ENCODE results near the gene PTPRR. TPM values are rescaled to one million over a fixed set of nuclear protein-coding genes. Genes with fewer than 3 reads are reported as not detected.

Gene PTPRR
- total RNA-seq, 1 donor from 2014 or later, result 1.4 TPM

DNA sequence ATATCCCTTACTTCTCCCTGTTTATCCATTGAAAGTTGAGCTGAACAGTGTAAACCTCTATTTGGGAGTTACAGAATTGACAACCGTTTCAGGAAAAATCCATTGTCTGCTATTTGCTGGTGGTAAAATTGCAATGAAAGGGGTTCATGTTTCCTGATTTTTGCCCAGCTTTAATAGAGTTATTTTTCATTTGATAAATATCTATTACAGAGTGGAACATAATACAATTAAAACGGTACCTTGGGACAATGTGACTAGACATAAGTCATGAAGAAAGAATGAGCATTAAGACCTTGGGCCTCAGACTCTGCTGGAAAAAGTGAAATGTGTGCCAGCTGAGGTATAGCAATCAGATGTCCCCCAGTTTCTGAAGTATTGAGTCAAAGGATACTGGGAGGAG is 13.1 kb downstream of the PTPRR start:
- Mint-ChIP-seq H3K9me3 (ENCODE audit: unreplicated experiment) (no peaks in the 10 kb centered on the region), H3K27ac (ENCODE audit: unreplicated experiment) (no peak overlapping the region), H3K4me3 (ENCODE audit: unreplicated experiment) (no peak overlapping the region), H3K4me1 (ENCODE audit: low read depth, unreplicated experiment) (no peaks in the 10 kb centered on the region), H3K27me3 (ENCODE audit: low read depth, unreplicated experiment) (peaks cover 5% of the 10 kb centered on the region), H3K36me3 (ENCODE audit: low read depth, unreplicated experiment) (no peaks in the 10 kb centered on the region)
- Histone ChIP-seq H3K9me3 (ENCODE audit: insufficient read depth, low read depth, low read length) (no peaks in the 10 kb centered on the region), H3K27me3 (ENCODE audit: insufficient read depth, low read length) (no peaks in the 10 kb centered on the region), H3K79me2 (ENCODE audit: insufficient read depth, low read length) (no peaks in the 10 kb centered on the region), H3K4me3 (ENCODE audit: insufficient read depth, low read depth, low read length) (no peak overlapping the region), H2AFZ (ENCODE audit: low read depth, low read length) (no peak overlapping the region), H3K9ac (ENCODE audit: low read length) (no peak overlapping the region), H3K36me3 (ENCODE audit: insufficient read depth, low read length) (no peaks in the 10 kb centered on the region), H4K20me1 (ENCODE audit: insufficient read depth, low read length) (no peaks in the 10 kb centered on the region), H3K27ac (ENCODE audit: low read depth, low read length) (no peak overlapping the region), H3K4me2 (ENCODE audit: low read length) (no peak overlapping the region), H3K4me1 (ENCODE audit: insufficient read depth, low read length) (no peaks in the 10 kb centered on the region)
- no peak for TF ChIP-seq EZH2 (IDR thresholded peaks at IDR 0.05; ENCODE audit: insufficient read depth, low read length)
- TF ChIP-seq, protein P1, sequence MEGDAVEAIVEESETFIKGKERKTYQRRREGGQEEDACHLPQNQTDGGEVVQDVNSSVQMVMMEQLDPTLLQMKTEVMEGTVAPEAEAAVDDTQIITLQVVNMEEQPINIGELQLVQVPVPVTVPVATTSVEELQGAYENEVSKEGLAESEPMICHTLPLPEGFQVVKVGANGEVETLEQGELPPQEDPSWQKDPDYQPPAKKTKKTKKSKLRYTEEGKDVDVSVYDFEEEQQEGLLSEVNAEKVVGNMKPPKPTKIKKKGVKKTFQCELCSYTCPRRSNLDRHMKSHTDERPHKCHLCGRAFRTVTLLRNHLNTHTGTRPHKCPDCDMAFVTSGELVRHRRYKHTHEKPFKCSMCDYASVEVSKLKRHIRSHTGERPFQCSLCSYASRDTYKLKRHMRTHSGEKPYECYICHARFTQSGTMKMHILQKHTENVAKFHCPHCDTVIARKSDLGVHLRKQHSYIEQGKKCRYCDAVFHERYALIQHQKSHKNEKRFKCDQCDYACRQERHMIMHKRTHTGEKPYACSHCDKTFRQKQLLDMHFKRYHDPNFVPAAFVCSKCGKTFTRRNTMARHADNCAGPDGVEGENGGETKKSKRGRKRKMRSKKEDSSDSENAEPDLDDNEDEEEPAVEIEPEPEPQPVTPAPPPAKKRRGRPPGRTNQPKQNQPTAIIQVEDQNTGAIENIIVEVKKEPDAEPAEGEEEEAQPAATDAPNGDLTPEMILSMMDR (IDR thresholded peaks at IDR 0.05; ENCODE audit: insufficient read depth, low read depth, low read length), result no peak
- no peak for DNase-seq (ENCODE audit: low read depth)
- FAIRE-seq, result no peak

DNA sequence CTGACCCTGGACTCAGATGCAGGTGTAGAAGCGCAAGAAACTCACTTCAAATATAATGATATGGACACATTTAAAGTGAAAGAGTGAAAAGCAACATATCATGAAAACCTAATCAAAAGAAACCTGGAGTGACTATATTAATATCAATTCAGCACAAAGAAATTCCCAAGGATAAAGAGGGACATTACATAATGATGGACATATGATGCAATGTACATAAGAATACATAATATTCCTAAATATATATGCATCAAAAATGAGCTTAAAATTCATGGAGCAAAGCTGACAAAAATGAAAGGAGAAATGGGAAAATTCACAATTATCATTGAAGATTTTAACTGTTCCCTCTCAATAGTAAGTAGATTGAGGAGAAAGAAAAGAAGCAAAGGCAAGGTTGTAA is 24.6 kb downstream of the PTPRR start:
- Histone ChIP-seq H3K36me3 (ENCODE audit: insufficient read depth, low read length) (no peaks in the 10 kb centered on the region), H3K4me2 (ENCODE audit: low read length) (no peak overlapping the region), H3K9me3 (ENCODE audit: insufficient read depth, low read depth, low read length) (no peaks in the 10 kb centered on the region), H3K27me3 (ENCODE audit: insufficient read depth, low read length) (no peaks in the 10 kb centered on the region), H3K79me2 (ENCODE audit: insufficient read depth, low read length) (no peaks in the 10 kb centered on the region), H4K20me1 (ENCODE audit: insufficient read depth, low read length) (no peaks in the 10 kb centered on the region), H3K4me1 (ENCODE audit: insufficient read depth, low read length) (no peaks in the 10 kb centered on the region), H3K4me3 (ENCODE audit: insufficient read depth, low read depth, low read length) (no peak overlapping the region), H3K27ac (ENCODE audit: low read depth, low read length) (no peak overlapping the region), H2AFZ (ENCODE audit: low read depth, low read length) (no peak overlapping the region), H3K9ac (ENCODE audit: low read length) (no peak overlapping the region)
- H3K4me1 Mint-ChIP-seq (ENCODE audit: low read depth, unreplicated experiment), result no peaks in the 10 kb centered on the region
- DNase-seq (ENCODE audit: low read depth), result no peak
- H3K36me3 Mint-ChIP-seq (ENCODE audit: low read depth, unreplicated experiment), result no peaks in the 10 kb centered on the region
- TF ChIP-seq EZH2 (IDR thresholded peaks at IDR 0.05; ENCODE audit: insufficient read depth, low read length), result no peak
- TF ChIP-seq, protein P1 (IDR thresholded peaks at IDR 0.05; ENCODE audit: insufficient read depth, low read depth, low read length), result no peak
- H3K4me3 Mint-ChIP-seq (ENCODE audit: unreplicated experiment), result no peak overlapping the region
- no peaks in the 10 kb centered on the region for H3K9me3 Mint-ChIP-seq (ENCODE audit: unreplicated experiment)
- no peaks in the 10 kb centered on the region for H3K27me3 Mint-ChIP-seq (ENCODE audit: low read depth, unreplicated experiment)
- no peak overlapping the region for H3K27ac Mint-ChIP-seq (ENCODE audit: unreplicated experiment)
- FAIRE-seq, result no peak

DNA sequence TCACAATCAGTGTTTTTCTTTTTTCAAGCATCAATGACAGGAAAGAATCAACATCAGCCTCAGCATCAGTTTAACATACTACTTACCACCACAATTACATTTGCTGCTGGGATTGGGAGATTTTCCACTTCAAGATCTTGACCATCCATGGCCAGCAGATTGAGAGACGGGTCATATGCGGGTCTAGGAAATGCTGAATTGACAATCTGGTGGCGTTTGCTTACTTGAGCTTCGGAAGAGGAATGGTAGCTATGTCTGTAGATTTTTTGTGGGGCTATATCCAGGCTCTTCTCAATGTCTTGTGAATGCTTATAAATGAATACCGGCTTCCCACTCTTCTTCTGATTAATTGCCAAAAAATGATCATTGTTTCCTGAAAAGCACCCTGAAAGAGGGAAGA is 27.9 kb downstream of the PTPRR start:
- Mint-ChIP-seq H3K4me1 (ENCODE audit: low read depth, unreplicated experiment) (no peaks in the 10 kb centered on the region), H3K36me3 (ENCODE audit: low read depth, unreplicated experiment) (no peaks in the 10 kb centered on the region), H3K27ac (ENCODE audit: unreplicated experiment) (no peak overlapping the region), H3K27me3 (ENCODE audit: low read depth, unreplicated experiment) (no peaks in the 10 kb centered on the region), H3K4me3 (ENCODE audit: unreplicated experiment) (no peak overlapping the region), H3K9me3 (ENCODE audit: unreplicated experiment) (no peaks in the 10 kb centered on the region)
- no peaks in the 10 kb centered on the region for H4K20me1 ChIP-seq (ENCODE audit: insufficient read depth, low read length)
- H3K27ac ChIP-seq (ENCODE audit: low read depth, low read length), result no peak overlapping the region
- no peaks in the 10 kb centered on the region for H3K36me3 ChIP-seq (ENCODE audit: insufficient read depth, low read length)
- no peaks in the 10 kb centered on the region for H3K9me3 ChIP-seq (ENCODE audit: insufficient read depth, low read depth, low read length)
- DNase-seq (ENCODE audit: low read depth) (no peak), FAIRE-seq (no peak)
- H3K4me3 ChIP-seq (ENCODE audit: insufficient read depth, low read depth, low read length), result no peak overlapping the region
- H3K79me2 ChIP-seq (ENCODE audit: insufficient read depth, low read length), result no peaks in the 10 kb centered on the region
- no peaks in the 10 kb centered on the region for H3K27me3 ChIP-seq (ENCODE audit: insufficient read depth, low read length)
- TF ChIP-seq, protein P1 (IDR thresholded peaks at IDR 0.05; ENCODE audit: insufficient read depth, low read depth, low read length), result no peak
- no peak for TF ChIP-seq EZH2 (IDR thresholded peaks at IDR 0.05; ENCODE audit: insufficient read depth, low read length)
- no peak overlapping the region for H3K9ac ChIP-seq (ENCODE audit: low read length)
- no peaks in the 10 kb centered on the region for H3K4me1 ChIP-seq (ENCODE audit: insufficient read depth, low read length)
- no peak overlapping the region for H3K4me2 ChIP-seq (ENCODE audit: low read length)
- H2AFZ ChIP-seq (ENCODE audit: low read depth, low read length), result no peak overlapping the region
